IMR-90 (cell line): ENCODE results near the gene VIPR2. TPM values are rescaled to one million over a fixed set of nuclear protein-coding genes. Genes with fewer than 3 reads are reported as not detected.

ENCODE experiments used
- ATAC-seq: fragments of 200-7000 bp; cut with Tn5 transposase; 2 replicates; pipeline ENCODE4 v1.9.1; 2020; ENCODE audit warnings: low read depth, mild to moderate bottlenecking, moderate library complexity
- BruUV-seq: library from RNA; stranded (reverse); fragments of 400-500 nt; replicated peaks from 2 replicates; lab custom pipeline; 2021; lab: Mats Ljungman, UMichigan
- CTCF ChIA-PET: fragments of 300-600 bp; formaldehyde crosslinking; extraction: SDS; loops from one replicate; lab custom pipeline; 2021; ENCODE audit warnings: antibody characterized with exemption; lab: Yijun Ruan, JAX
- POLR2A ChIA-PET: fragments of 300-600 bp; sonication (Branson Sonifier 250); formaldehyde crosslinking; loops from one replicate; lab custom pipeline; 2022; ENCODE audit warnings: antibody characterized with exemption; ENCODE audit not compliant: unreplicated experiment; lab: Charles Lee
- DNase-seq: peaks from one replicate; pipeline ENCODE4 v3.0.0; 2013
- H2AFZ ChIP-seq: replicated peaks from 2 replicates; pipeline ENCODE3; 2013; ENCODE audit warnings: low read length, mild to moderate bottlenecking; ENCODE audit not compliant: poor library complexity
- H2AK5ac ChIP-seq: 2 replicates; pipeline ENCODE4 v1.6.1; 2013; ENCODE audit warnings: low read depth, low read length, inconsistent platforms
- H2AK9ac ChIP-seq: replicated peaks from 2 replicates; pipeline ENCODE3; 2013; ENCODE audit warnings: mild to moderate bottlenecking, low read depth, low read length, moderate library complexity; ENCODE audit not compliant: poor library complexity
- H2BK120ac ChIP-seq: 2 replicates; pipeline ENCODE4 v1.6.1; 2013; ENCODE audit warnings: low read depth, low read length, inconsistent platforms
- H2BK15ac ChIP-seq: 3 replicates; pipeline ENCODE4 v1.6.1; 2013; ENCODE audit warnings: low read depth, low read length, inconsistent platforms
- H2BK20ac ChIP-seq: 2 replicates; pipeline ENCODE4 v1.6.1; 2013; ENCODE audit warnings: low read depth, mild to moderate bottlenecking, inconsistent platforms, low read length, moderate library complexity
- H2BK5ac ChIP-seq: 2 replicates; pipeline ENCODE4 v1.6.1; 2013; ENCODE audit warnings: mild to moderate bottlenecking, low read depth, low read length, inconsistent platforms; ENCODE audit not compliant: poor library complexity, severe bottlenecking
- H3K14ac ChIP-seq: replicated peaks from 2 replicates; pipeline ENCODE4 v1.6.1; 2013; ENCODE audit warnings: low read depth, low read length, inconsistent platforms
- H3K18ac ChIP-seq: 2 replicates; pipeline ENCODE4 v1.6.1; 2013; ENCODE audit warnings: low read depth, low read length, control low read depth
- H3K23ac ChIP-seq: 2 replicates; pipeline ENCODE4 v1.6.1; 2013; ENCODE audit warnings: low read depth, low read length, inconsistent platforms
- H3K27ac ChIP-seq: 2 replicates; pipeline ENCODE4 v1.5.1; 2013; ENCODE audit warnings: mild to moderate bottlenecking, control low read depth, low read length; ENCODE audit not compliant: insufficient read depth
- H3K27me3 ChIP-seq: 2 replicates; pipeline ENCODE4 v1.6.1; 2013; ENCODE audit warnings: low read length; ENCODE audit not compliant: control insufficient read depth, insufficient read depth
- H3K36me3 ChIP-seq: 2 replicates; pipeline ENCODE4 v1.6.1; 2013; ENCODE audit warnings: low read length, mixed read lengths; ENCODE audit not compliant: control insufficient read depth, insufficient read depth
- H3K4ac ChIP-seq: 2 replicates; pipeline ENCODE4 v1.6.1; 2013; ENCODE audit warnings: low read depth, low read length, inconsistent platforms
- H3K4me1 ChIP-seq: 2 replicates; pipeline ENCODE4 v1.6.1; 2013; ENCODE audit warnings: low read length, mixed read lengths; ENCODE audit not compliant: control insufficient read depth, insufficient read depth
- H3K4me2 ChIP-seq: 2 replicates; pipeline ENCODE4 v1.6.1; 2013; ENCODE audit warnings: low read depth, mild to moderate bottlenecking, control low read depth, low read length, moderate library complexity
- H3K4me3 ChIP-seq: 2 replicates; pipeline ENCODE4 v1.5.1; 2013; ENCODE audit warnings: low read depth, mild to moderate bottlenecking, control low read depth, low read length, moderate library complexity; ENCODE audit not compliant: insufficient read depth
- H3K56ac ChIP-seq: 2 replicates; pipeline ENCODE4 v1.6.1; 2013; ENCODE audit warnings: low read length, inconsistent platforms; ENCODE audit not compliant: insufficient read depth; ENCODE audit errors: extremely low read depth
- H3K79me1 ChIP-seq, 2 experiments: 2 replicates each; pipeline ENCODE4 v1.6.1; 2013; ENCODE audit warnings: low read length in 2 of 2, inconsistent platforms in 1 of 2, low read depth in 1 of 2
- H3K9ac ChIP-seq: 2 replicates; pipeline ENCODE4 v1.6.1; 2013; ENCODE audit warnings: low read depth, low read length, control low read depth
- H3K9me1 ChIP-seq: 2 replicates; pipeline ENCODE4 v1.6.1; 2013; ENCODE audit warnings: low read length, inconsistent platforms; ENCODE audit not compliant: insufficient read depth
- H3K9me3 ChIP-seq: 2 replicates; pipeline ENCODE4 v1.6.1; 2013; ENCODE audit warnings: low read length; ENCODE audit not compliant: control insufficient read depth, insufficient read depth
- H4K20me1 ChIP-seq: 2 replicates; pipeline ENCODE4 v1.6.1; 2013; ENCODE audit warnings: low read length, inconsistent platforms; ENCODE audit not compliant: insufficient read depth
- H4K5ac ChIP-seq: 2 replicates; pipeline ENCODE4 v1.6.1; 2013; ENCODE audit warnings: mild to moderate bottlenecking, low read depth, low read length, control low read depth
- H4K8ac ChIP-seq, 2 experiments: 2 replicates each; pipeline ENCODE4 v1.6.1; 2013; ENCODE audit warnings: low read depth in 2 of 2, low read length in 2 of 2, control low read depth in 1 of 2, inconsistent platforms in 1 of 2
- H4K91ac ChIP-seq: 2 replicates; pipeline ENCODE4 v1.6.1; 2013; ENCODE audit warnings: low read depth, low read length, inconsistent platforms; ENCODE audit not compliant: insufficient read depth
- BHLHE40 ChIP-seq: fragments of 150-350 bp; IDR thresholded peaks from 2 replicates; pipeline ENCODE4 v1.6.1; 2016; ENCODE audit warnings: mild to moderate bottlenecking, low read depth, low read length
- CEBPB ChIP-seq: IDR thresholded peaks from 2 replicates; pipeline ENCODE4 v1.6.1; 2012; ENCODE audit warnings: low read depth, low read length, improper control_type of control experiment
- CHD1 ChIP-seq: IDR thresholded peaks from 2 replicates; pipeline ENCODE4 v1.6.1; 2012; ENCODE audit warnings: low read depth, low read length, improper control_type of control experiment
- CTCF ChIP-seq: conservative IDR thresholded peaks from 2 replicates; pipeline ENCODE4 v1.5.1; 2012; ENCODE audit warnings: mild to moderate bottlenecking, low read depth, low read length, improper control_type of control experiment
- ELK1 ChIP-seq: fragments of 150-350 bp; IDR thresholded peaks from 2 replicates; pipeline ENCODE4 v1.6.1; 2016; ENCODE audit warnings: low read depth, mild to moderate bottlenecking, low read length, moderate library complexity, borderline replicate concordance
- FOS ChIP-seq: fragments of 150-350 bp; IDR thresholded peaks from 2 replicates; pipeline ENCODE4 v1.6.1; 2016; ENCODE audit warnings: low read depth, low read length
- MAFK ChIP-seq: IDR thresholded peaks from 2 replicates; pipeline ENCODE4 v1.6.1; 2012; ENCODE audit warnings: low read depth, low read length, improper control_type of control experiment
- MAZ ChIP-seq: IDR thresholded peaks from 2 replicates; pipeline ENCODE4 v1.6.1; 2012; ENCODE audit warnings: low read depth, mild to moderate bottlenecking, low read length, improper control_type of control experiment, moderate library complexity, borderline replicate concordance
- MXI1 ChIP-seq: IDR thresholded peaks from 2 replicates; pipeline ENCODE4 v1.6.1; 2012; ENCODE audit warnings: low read depth, mild to moderate bottlenecking, low read length, moderate library complexity, borderline replicate concordance
- NFE2L2 ChIP-seq: fragments of 150-350 bp; IDR thresholded peaks from 2 replicates; pipeline ENCODE4 v1.6.1; 2016; ENCODE audit warnings: low read depth, mild to moderate bottlenecking, low read length
- POLR2A ChIP-seq: IDR thresholded peaks from 2 replicates; pipeline ENCODE4 v1.6.1; 2012; ENCODE audit warnings: mild to moderate bottlenecking, low read depth, low read length
- RAD21 ChIP-seq: IDR thresholded peaks from 2 replicates; pipeline ENCODE4 v1.6.1; 2012; ENCODE audit warnings: low read length, improper control_type of control experiment
- RCOR1 ChIP-seq: IDR thresholded peaks from 2 replicates; pipeline ENCODE4 v1.6.1; 2012; ENCODE audit warnings: mild to moderate bottlenecking, low read length, improper control_type of control experiment; ENCODE audit not compliant: insufficient replicate concordance
- RFX5 ChIP-seq: IDR thresholded peaks from 2 replicates; pipeline ENCODE4 v1.8.0; 2012; ENCODE audit warnings: low read depth, mild to moderate bottlenecking, low read length, moderate library complexity
- USF2 ChIP-seq: fragments of 150-350 bp; IDR thresholded peaks from 2 replicates; pipeline ENCODE4 v1.6.1; 2017; ENCODE audit warnings: mild to moderate bottlenecking, antibody characterized with exemption, low read length, low read depth
- WGBS, 2 experiments: methylation state at CpG; one replicate each; pipeline versions ENCODE4 v1.1.5 to v1.1.7; 2013; ENCODE audit warnings: missing lambda C conversion rate in 2 of 2; ENCODE audit not compliant: insufficient read length in 1 of 2; ENCODE audit errors: extremely low coverage in 2 of 2; 5-methylcytosine and 5-hydroxymethylcytosine counted together
- dilution Hi-C: fragments of 300-500 bp; cut with HindIII; formaldehyde crosslinking; loops from one replicate; pipeline ENCODE4 v1.14.3; 2018; ENCODE audit warnings: low sequenced_read_pairs; ENCODE audit not compliant: unreplicated experiment
- in situ Hi-C: fragments of 300-500 bp; cut with MboI; formaldehyde crosslinking; loops from 3 replicates; pipeline ENCODE4 v1.14.3; 2019; ENCODE audit warnings: low sequenced_read_pairs, inconsistent platforms, mixed read lengths
- intact Hi-C: fragments of 100-400 bp; cut with micrococcal nuclease; formaldehyde crosslinking; loops from 2 replicates; pipeline ENCODE4 v1.10.0; 2022
- polyA plus RNA-seq, 3 experiments: library from polyadenylated mRNA; depleted of rRNA; stranded (reverse); fragments of >200 nt; gene quantifications; 2 replicates each; pipeline ENCODE4 v1.2.3, GENCODE V29; 2012; ENCODE audit warnings: low replicate concordance in 1 of 3
- total RNA-seq: library from RNA; depleted of rRNA; stranded (reverse); fragments of >200 nt; gene quantifications from 2 replicates; pipeline ENCODE4 v1.2.3, GENCODE V29; 2012

The VIPR2 gene
- total and polyA plus RNA-seq, 2 of the 4 experiments (the other 2 are of a cell fraction): not detected

GRCh38 chr7:159091480-159092475 is 52.9 kb downstream of the VIPR2 start:
- POLR2A ChIA-PET: no interaction called here
- H4K20me1 ChIP-seq: no peaks in the 10 kb centered on the region
- no peak overlapping the region for H4K91ac ChIP-seq
- no peaks in the 10 kb centered on the region for H3K9me1 ChIP-seq
- H3K36me3 ChIP-seq: no peaks in the 10 kb centered on the region
- no peak overlapping the region for H3K4me2 ChIP-seq
- in situ Hi-C loops (no loop called here), intact Hi-C loops (no loop called here), dilution Hi-C loops (no loop called here)
- H2AK5ac ChIP-seq: no peak overlapping the region
- H4K8ac ChIP-seq: no peak overlapping the region
- 70% methylated on average over 8 of the region's 31 CpGs; no CpG with 5 or more reads in 1 of the 2 experiments for WGBS, 2 experiments
- ATAC-seq: no peak
- H3K9ac ChIP-seq: no peak overlapping the region
- no peaks in the 10 kb centered on the region for H3K27me3 ChIP-seq
- no peak overlapping the region for H2AK9ac ChIP-seq
- DNase-seq: no peak
- no peak overlapping the region for H3K4me3 ChIP-seq
- no peaks in the 10 kb centered on the region for H3K79me1 ChIP-seq
- peaks cover 56% of the 10 kb centered on the region for H3K9me3 ChIP-seq
- no peak overlapping the region for H2BK15ac ChIP-seq
- H3K18ac ChIP-seq: no peak overlapping the region
- H2BK5ac ChIP-seq: no peak overlapping the region
- no peak overlapping the region for H4K5ac ChIP-seq
- H3K4ac ChIP-seq: no peak overlapping the region
- H3K4me1 ChIP-seq: no peaks in the 10 kb centered on the region
- H2AFZ ChIP-seq: no peak overlapping the region
- CTCF ChIA-PET: no interaction called here
- H3K27ac ChIP-seq: no peak overlapping the region
- H2BK120ac ChIP-seq: no peak overlapping the region
- H2BK20ac ChIP-seq: no peak overlapping the region
- no TSS peak for BruUV-seq
- no peak overlapping the region for H3K23ac ChIP-seq
- no peak overlapping the region for H3K14ac ChIP-seq
- H3K56ac ChIP-seq: no peak overlapping the region
- TF ChIP-seq FOS (no peak), CHD1 (no peak), RAD21 (no peak), RFX5 (no peak), MAZ (no peak), CEBPB (no peak), USF2 (no peak), POLR2A (no peak), MAFK (no peak), MXI1 (no peak), ELK1 (no peak), RCOR1 (no peak), CTCF (no peak), NFE2L2 (no peak), BHLHE40 (no peak)
